H9 (cell line): ENCODE results near the gene C19orf47. TPM values are rescaled to one million over a fixed set of nuclear protein-coding genes. Genes with fewer than 3 reads are reported as not detected.

ENCODE experiments used
- DNase-seq: peaks from one replicate; pipeline ENCODE4 v3.0.0-alpha.2; 2017
- H2AFZ ChIP-seq: one replicate; pipeline ENCODE4 v1.6.1; 2013; ENCODE audit warnings: mild to moderate bottlenecking, low read length, control low read depth, moderate library complexity
- H2AK5ac ChIP-seq: 2 replicates; pipeline ENCODE4 v1.6.1; 2013; ENCODE audit warnings: low read length, control low read depth, mixed read lengths; ENCODE audit not compliant: insufficient read length
- H2BK120ac ChIP-seq: one replicate; pipeline ENCODE4 v1.6.1; 2013; ENCODE audit warnings: low read depth, mild to moderate bottlenecking, low read length, control low read depth, inconsistent platforms; ENCODE audit not compliant: poor library complexity, severe bottlenecking
- H2BK12ac ChIP-seq: 2 replicates; pipeline ENCODE4 v1.6.1; 2013; ENCODE audit warnings: low read length, control low read depth, mixed read lengths, low read depth; ENCODE audit not compliant: insufficient read length
- H2BK15ac ChIP-seq: 2 replicates; pipeline ENCODE4 v1.6.1; 2013; ENCODE audit warnings: low read depth, low read length, control low read depth
- H2BK20ac ChIP-seq: one replicate; pipeline ENCODE4 v1.6.1; 2013; ENCODE audit warnings: low read depth, mild to moderate bottlenecking, low read length, control low read depth, inconsistent platforms; ENCODE audit not compliant: poor library complexity, severe bottlenecking
- H2BK5ac ChIP-seq: 2 replicates; pipeline ENCODE4 v1.6.1; 2013; ENCODE audit warnings: low read length, control low read depth, mixed read lengths; ENCODE audit not compliant: insufficient read length
- H3K14ac ChIP-seq: 2 replicates; pipeline ENCODE4 v1.6.1; 2013; ENCODE audit warnings: low read length, control low read depth; ENCODE audit not compliant: insufficient read depth
- H3K18ac ChIP-seq: 2 replicates; pipeline ENCODE4 v1.6.1; 2013; ENCODE audit warnings: low read depth, mild to moderate bottlenecking, mixed read lengths, low read length, control low read depth; ENCODE audit not compliant: insufficient read length
- H3K23ac ChIP-seq: 2 replicates; pipeline ENCODE4 v1.6.1; 2013; ENCODE audit warnings: low read length, control low read depth, mixed read lengths, low read depth; ENCODE audit not compliant: insufficient read length
- H3K23me2 ChIP-seq: 2 replicates; pipeline ENCODE4 v1.6.1; 2013; ENCODE audit warnings: low read depth, mild to moderate bottlenecking, mixed read lengths, low read length, control low read depth; ENCODE audit not compliant: insufficient read length, poor library complexity, severe bottlenecking
- H3K27ac ChIP-seq: 2 replicates; pipeline ENCODE4 v1.5.1; 2013; ENCODE audit warnings: low read length, control low read depth, mixed read lengths, low read depth; ENCODE audit not compliant: insufficient read length
- H3K27me3 ChIP-seq: 2 replicates; pipeline ENCODE4 v1.6.1; 2013; ENCODE audit warnings: low read length, control low read depth, inconsistent platforms; ENCODE audit not compliant: insufficient read depth
- H3K4ac ChIP-seq: 2 replicates; pipeline ENCODE4 v1.6.1; 2013; ENCODE audit warnings: low read depth, mild to moderate bottlenecking, control low read depth, inconsistent platforms, low read length, moderate library complexity
- H3K4me1 ChIP-seq: 2 replicates; pipeline ENCODE4 v1.6.1; 2013; ENCODE audit warnings: low read length, control low read depth, inconsistent platforms; ENCODE audit not compliant: insufficient read depth
- H3K4me2 ChIP-seq: 2 replicates; pipeline ENCODE4 v1.6.1; 2013; ENCODE audit warnings: low read length, control low read depth, mixed read lengths; ENCODE audit not compliant: insufficient read length, insufficient read depth
- H3K56ac ChIP-seq: 2 replicates; pipeline ENCODE4 v1.6.1; 2013; ENCODE audit warnings: low read depth, mild to moderate bottlenecking, mixed read lengths, low read length, control low read depth; ENCODE audit not compliant: insufficient read length
- H3K79me1 ChIP-seq: 2 replicates; pipeline ENCODE4 v1.6.1; 2013; ENCODE audit warnings: low read depth, mild to moderate bottlenecking, moderate library complexity, low read length, control low read depth, inconsistent platforms; ENCODE audit not compliant: insufficient read depth, poor library complexity, severe bottlenecking
- H3K79me2 ChIP-seq: 2 replicates; pipeline ENCODE4 v1.6.1; 2013; ENCODE audit warnings: low read length, control low read depth, inconsistent platforms; ENCODE audit not compliant: insufficient read depth
- H3K9ac ChIP-seq: 2 replicates; pipeline ENCODE4 v1.6.1; 2013; ENCODE audit warnings: low read length, control low read depth, mixed read lengths; ENCODE audit not compliant: insufficient read length; ENCODE audit errors: extremely low read depth
- H3K9me3 ChIP-seq: one replicate; pipeline ENCODE4 v1.6.1; 2013; ENCODE audit warnings: low read depth, low read length, inconsistent platforms; ENCODE audit not compliant: control insufficient read depth
- H3T11ph ChIP-seq: one replicate; pipeline ENCODE4 v1.6.1; 2013; ENCODE audit warnings: mild to moderate bottlenecking, low read length, control low read depth, inconsistent platforms
- H4K20me1 ChIP-seq: one replicate; pipeline ENCODE4 v1.6.1; 2013; ENCODE audit not compliant: control insufficient read depth, insufficient read length, insufficient read depth
- H4K5ac ChIP-seq: 2 replicates; pipeline ENCODE4 v1.6.1; 2013; ENCODE audit warnings: low read depth, mild to moderate bottlenecking, mixed read lengths, low read length, control low read depth; ENCODE audit not compliant: insufficient read length
- H4K8ac ChIP-seq: replicated peaks from 2 replicates; pipeline ENCODE4 v1.6.1; 2013; ENCODE audit warnings: low read length, control low read depth, mixed read lengths, low read depth; ENCODE audit not compliant: insufficient read length
- H4K91ac ChIP-seq: 2 replicates; pipeline ENCODE4 v1.6.1; 2013; ENCODE audit warnings: low read depth, mild to moderate bottlenecking, moderate library complexity, mixed read lengths, low read length, control low read depth; ENCODE audit not compliant: insufficient read length
- H3K27ac Mint-ChIP-seq, 3 experiments: 2 replicates in 2 of 3; 3 replicates in 1 of 3; pipeline ENCODE4 v1.8.0; 2020 to 2021; ENCODE audit warnings: mixed read lengths in 3 of 3, mild to moderate bottlenecking in 1 of 3, moderate library complexity in 1 of 3
- H3K27me3 Mint-ChIP-seq: 2 replicates; pipeline ENCODE4 v1.8.0; 2021; ENCODE audit warnings: low read depth, mild to moderate bottlenecking, moderate library complexity, mixed read lengths
- H3K36me3 Mint-ChIP-seq, 3 experiments: 2 replicates in 2 of 3; 3 replicates in 1 of 3; pipeline ENCODE4 v1.8.0; 2020 to 2021; ENCODE audit warnings: low read depth in 3 of 3, mixed read lengths in 3 of 3; ENCODE audit not compliant: insufficient read depth in 1 of 3
- H3K4me1 Mint-ChIP-seq, 2 experiments: 2 replicates each; pipeline ENCODE4 v1.8.0; 2020; ENCODE audit warnings: mixed read lengths in 2 of 2
- H3K4me3 Mint-ChIP-seq, 2 experiments: 2 replicates in 1 of 2; 3 replicates in 1 of 2; pipeline ENCODE4 v1.8.0; 2020 to 2021; ENCODE audit warnings: mild to moderate bottlenecking in 2 of 2, mixed read lengths in 2 of 2, moderate library complexity in 1 of 2
- H3K9me3 Mint-ChIP-seq, 2 experiments: 2 replicates in 1 of 2; 3 replicates in 1 of 2; pipeline ENCODE4 v1.8.0; 2020; ENCODE audit warnings: mild to moderate bottlenecking in 2 of 2, mixed read lengths in 2 of 2, moderate library complexity in 1 of 2
- WGBS: extraction: QIAGEN DNeasy Blood & Tissue Kit; methylation state at CpG from one replicate; pipeline ENCODE4 v1.1.7; 2013; ENCODE audit warnings: missing lambda C conversion rate, low lambda C conversion rate, mixed read lengths; ENCODE audit not compliant: insufficient read length; ENCODE audit errors: extremely low coverage; 5-methylcytosine and 5-hydroxymethylcytosine counted together
- total RNA-seq: library from RNA; stranded (reverse); gene quantifications from 2 replicates; pipeline ENCODE4 v1.2.1, GENCODE V29; 2021
- TF ChIP-seq, protein P1 (sequence below): fragments of 200-600 bp; sonication (generic); conservative IDR thresholded peaks from 3 replicates; pipeline ENCODE4 v1.8.0; 2021; ENCODE audit warnings: antibody characterized with exemption, mild to moderate bottlenecking

C19orf47 gene
- total RNA-seq, 1 experiment from 2014 or later: 19.4 TPM

DNA sequence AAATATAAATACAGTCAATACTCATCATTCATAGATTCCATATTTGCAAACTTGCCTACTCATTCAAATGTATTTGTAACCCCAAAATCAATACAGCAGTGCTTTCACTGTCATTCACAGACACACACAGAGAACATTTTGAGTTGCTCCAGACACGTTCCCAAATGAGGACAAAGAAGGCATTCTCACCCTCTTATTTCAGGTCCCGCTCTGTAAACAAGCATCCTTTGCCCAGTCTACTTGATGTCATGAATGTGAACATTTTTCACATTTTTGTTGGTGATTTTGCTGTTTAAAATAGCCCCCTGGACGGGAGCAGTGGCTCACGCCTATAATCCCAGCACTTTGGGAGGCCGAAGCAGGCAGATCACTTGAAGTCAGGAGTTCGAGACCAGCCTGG is 15.5 kb downstream of the C19orf47 start:
- H2BK20ac ChIP-seq: no peak overlapping the region
- no peak overlapping the region for H3K4me2 ChIP-seq
- no peaks in the 10 kb centered on the region; the same call in 1 of the 2 replicates for H3K4me1 ChIP-seq
- no peak overlapping the region for H3K18ac ChIP-seq
- no peak overlapping the region for H3K27ac Mint-ChIP-seq
- H3K9me3 Mint-ChIP-seq: no peaks in the 10 kb centered on the region
- no peak overlapping the region for H2BK12ac ChIP-seq
- H3K79me1 ChIP-seq: no peaks in the 10 kb centered on the region
- H2AK5ac ChIP-seq: no peak overlapping the region
- no peaks in the 10 kb centered on the region for H3K27me3 ChIP-seq
- peaks cover 19 to 60% (median 52%) of the 10 kb centered on the region in 3 experiments; a peak in 6 of 7 replicates for H3K36me3 Mint-ChIP-seq
- H4K20me1 ChIP-seq: no peaks in the 10 kb centered on the region
- H2BK120ac ChIP-seq: no peak overlapping the region
- no peaks in the 10 kb centered on the region for H3K9me3 ChIP-seq
- H4K5ac ChIP-seq: no peak overlapping the region
- H3K56ac ChIP-seq: no peak overlapping the region
- DNase-seq: no peak
- no peak overlapping the region for H4K91ac ChIP-seq
- H3K9ac ChIP-seq: no peak overlapping the region
- no peak overlapping the region for H3K4ac ChIP-seq
- no peaks in the 10 kb centered on the region for H3K27me3 Mint-ChIP-seq
- no peak overlapping the region for H3K14ac ChIP-seq
- H3K23me2 ChIP-seq: no peaks in the 10 kb centered on the region
- WGBS: no CpG with 5 or more reads among the region's 6 CpGs
- no peak overlapping the region for H2AFZ ChIP-seq
- H3K23ac ChIP-seq: no peak overlapping the region
- TF ChIP-seq, protein P1, sequence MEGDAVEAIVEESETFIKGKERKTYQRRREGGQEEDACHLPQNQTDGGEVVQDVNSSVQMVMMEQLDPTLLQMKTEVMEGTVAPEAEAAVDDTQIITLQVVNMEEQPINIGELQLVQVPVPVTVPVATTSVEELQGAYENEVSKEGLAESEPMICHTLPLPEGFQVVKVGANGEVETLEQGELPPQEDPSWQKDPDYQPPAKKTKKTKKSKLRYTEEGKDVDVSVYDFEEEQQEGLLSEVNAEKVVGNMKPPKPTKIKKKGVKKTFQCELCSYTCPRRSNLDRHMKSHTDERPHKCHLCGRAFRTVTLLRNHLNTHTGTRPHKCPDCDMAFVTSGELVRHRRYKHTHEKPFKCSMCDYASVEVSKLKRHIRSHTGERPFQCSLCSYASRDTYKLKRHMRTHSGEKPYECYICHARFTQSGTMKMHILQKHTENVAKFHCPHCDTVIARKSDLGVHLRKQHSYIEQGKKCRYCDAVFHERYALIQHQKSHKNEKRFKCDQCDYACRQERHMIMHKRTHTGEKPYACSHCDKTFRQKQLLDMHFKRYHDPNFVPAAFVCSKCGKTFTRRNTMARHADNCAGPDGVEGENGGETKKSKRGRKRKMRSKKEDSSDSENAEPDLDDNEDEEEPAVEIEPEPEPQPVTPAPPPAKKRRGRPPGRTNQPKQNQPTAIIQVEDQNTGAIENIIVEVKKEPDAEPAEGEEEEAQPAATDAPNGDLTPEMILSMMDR: no peak
- peaks cover 7 to 10% of the 10 kb centered on the region in 2 experiments for H3K4me1 Mint-ChIP-seq
- H3K27ac ChIP-seq: no peak overlapping the region
- H2BK5ac ChIP-seq: no peak overlapping the region
- no peak overlapping the region for H2BK15ac ChIP-seq
- no peaks in the 10 kb centered on the region; the same call in 1 of the 2 replicates for H3K79me2 ChIP-seq
- H3K4me3 Mint-ChIP-seq: no peak overlapping the region
- no peak overlapping the region for H3T11ph ChIP-seq
- H4K8ac ChIP-seq: no peak overlapping the region
